GM18861 (cell line): Measurements from ENCODE around the gene RIN3.

Experiments used
- ATAC-seq: cut with Tn5 transposase; IDR thresholded peaks from one replicate; pipeline ENCODE4 v1.9.1; 2021; ENCODE audit not compliant: unreplicated experiment

Gene RIN3

DNA sequence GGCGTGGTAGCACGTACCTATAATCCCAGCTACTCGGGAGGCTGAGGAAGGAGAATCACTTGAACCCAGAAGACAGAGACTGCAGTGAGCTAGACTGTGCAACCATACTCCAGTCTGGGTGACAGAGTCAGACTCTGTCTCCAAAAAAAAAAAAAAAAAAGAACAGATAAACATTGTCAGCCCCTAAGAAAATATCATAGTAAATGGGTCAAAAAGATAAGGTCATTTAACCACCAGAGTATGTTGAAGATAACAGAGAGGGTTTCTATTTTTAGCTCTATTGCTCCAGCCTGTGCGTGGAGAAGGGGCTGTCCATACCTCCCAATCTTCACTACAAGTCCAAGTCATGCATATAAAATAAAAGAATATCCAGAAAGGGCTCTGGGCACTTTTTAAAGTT lies 219.4 kb downstream of the RIN3 start:
- ATAC-seq, result no peak

DNA sequence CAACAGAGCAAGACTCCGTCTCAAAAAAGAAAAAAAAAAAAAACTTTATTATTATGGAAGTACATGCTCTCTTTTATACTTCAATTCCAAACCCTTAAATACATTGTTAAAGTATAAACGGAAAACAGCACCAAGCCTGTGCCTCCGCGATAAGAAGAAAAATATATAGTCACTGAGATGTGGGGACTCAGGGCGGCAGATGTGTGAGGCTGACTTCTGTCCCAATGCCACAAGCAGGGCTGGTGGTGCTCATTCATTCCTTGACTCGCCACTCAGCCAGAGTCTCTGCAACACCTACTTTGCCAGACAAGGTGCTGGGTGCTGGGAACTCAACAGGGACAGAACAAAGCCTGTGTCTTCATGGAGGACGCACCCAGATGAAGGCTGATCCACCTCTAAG lies 221.0 kb downstream of the RIN3 start:
- no peak for ATAC-seq

DNA sequence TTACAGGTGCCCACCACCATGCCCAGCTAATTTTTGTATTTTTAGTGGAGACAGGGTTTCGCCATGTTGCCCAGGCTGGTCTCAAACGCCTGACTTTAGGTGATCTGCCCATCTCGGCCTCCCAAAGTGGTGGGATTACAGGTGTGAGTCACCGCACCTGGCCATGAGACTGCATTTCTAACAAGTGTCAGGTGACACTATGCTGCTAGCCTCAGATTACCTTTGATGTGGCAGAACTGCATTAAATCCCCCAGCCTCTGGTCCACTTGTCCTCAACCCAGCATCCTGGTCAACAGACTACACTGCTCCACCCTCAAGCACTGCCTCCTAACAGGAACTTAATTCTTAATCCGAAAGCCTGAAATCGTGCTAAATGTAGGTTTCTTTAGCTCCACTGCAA lies 221.8 kb downstream of the RIN3 start:
- ATAC-seq, result no peak

DNA sequence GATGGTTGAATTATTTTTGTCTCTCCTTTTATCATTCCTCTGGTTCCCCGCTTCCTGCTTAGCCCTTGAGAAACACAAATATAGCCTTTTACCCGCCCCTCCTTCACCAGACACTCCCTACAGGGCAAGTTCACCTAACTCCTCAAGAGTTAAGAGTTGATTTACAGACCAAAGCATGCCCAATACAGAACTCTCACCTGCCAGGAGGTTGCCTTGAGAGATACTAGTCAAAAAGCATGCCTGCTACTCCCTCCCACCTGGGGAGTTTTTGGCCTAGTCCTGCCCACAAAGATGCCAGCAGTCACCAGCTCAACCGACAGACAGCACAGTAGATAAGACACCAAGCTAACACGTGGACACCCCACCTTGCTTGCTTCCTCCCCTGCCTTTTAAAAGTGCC lies 223.6 kb downstream of the RIN3 start:
- no peak for ATAC-seq

DNA sequence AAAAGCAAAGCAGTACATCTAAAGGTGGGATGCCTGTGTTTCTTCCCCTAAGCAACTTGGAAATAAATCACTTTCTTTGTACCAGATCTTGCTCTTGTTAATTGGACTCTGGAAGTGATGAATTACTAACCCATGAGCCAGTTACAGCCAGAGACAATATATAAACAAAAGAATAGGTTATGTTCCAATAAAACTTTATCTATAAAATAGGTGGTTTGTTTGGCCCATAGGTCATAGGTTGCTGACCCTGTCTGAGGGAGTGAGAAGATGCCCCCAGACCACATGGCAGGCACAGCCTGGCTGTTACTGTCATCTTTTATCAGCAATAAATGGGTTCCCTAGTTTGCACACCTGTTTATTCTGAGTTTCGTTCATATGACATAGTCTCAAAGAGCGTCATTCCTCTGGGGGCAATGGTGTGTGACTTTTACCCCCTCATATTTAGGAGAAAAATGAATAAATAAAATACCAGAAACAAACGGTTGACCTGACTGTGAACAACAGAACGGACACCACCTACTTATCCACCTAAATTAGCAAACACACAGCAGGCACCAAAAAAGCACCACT lies 224.1 kb downstream of the RIN3 start:
- ATAC-seq, result no peak
